A549 (cell line): ENCODE results near the gene RNASE7.

Experiments used
- CEBPB ChIP-seq, 2 experiments: fragments of >200 bp in 1 of 2; sonication (Bioruptor Twin) in 1 of 2; formaldehyde crosslinking in 1 of 2; IDR thresholded peaks; 2 replicates each; pipeline ENCODE4 v1.6.1; 2012 to 2016
- CHD2 ChIP-seq: fragments of 150-350 bp; IDR thresholded peaks from 2 replicates; pipeline ENCODE4 v1.6.1; 2014; ENCODE audit warnings: low read length; ENCODE audit not compliant: partially characterized antibody
- ESRRA ChIP-seq: fragments of 150-350 bp; IDR thresholded peaks from 2 replicates; pipeline ENCODE4 v1.6.1; 2014; ENCODE audit warnings: mild to moderate bottlenecking, low read length, borderline replicate concordance
- POLR2A ChIP-seq: IDR thresholded peaks from 2 replicates; pipeline ENCODE4 v1.6.1; 2012; ENCODE audit warnings: mild to moderate bottlenecking, low read length
- RCOR1 ChIP-seq: fragments of 150-350 bp; IDR thresholded peaks from 2 replicates; pipeline ENCODE4 v1.6.1; 2014; ENCODE audit warnings: antibody characterized with exemption, low read length, low read depth

- TF ChIP-seq CEBPB (IDR thresholded peaks at IDR 0.05) (no peak), POLR2A (no peak), RCOR1 (no peak), CHD2 (no peak), ESRRA (no peak)
Observed at GRCh38 chr14:21017528-21018245, 24.5 kb upstream of the RNASE7 start.
